HEK293T (cell line): Measurements from ENCODE around the gene HAGHL.

Experiments
- CTCF ChIA-PET: fragments of 350-600 bp; formaldehyde crosslinking; extraction: SDS; loops from one replicate; lab custom pipeline; 2021; ENCODE audit warnings: antibody characterized with exemption, inconsistent platforms; lab: Yijun Ruan, JAX
- POLR2A ChIA-PET: fragments of 350-600 bp; formaldehyde crosslinking; extraction: SDS; loops from one replicate; lab custom pipeline; 2020; ENCODE audit warnings: antibody characterized with exemption, inconsistent platforms; lab: Yijun Ruan, JAX
- DNase-seq: peaks from one replicate; pipeline ENCODE4 v3.0.0; 2012; ENCODE audit warnings: mixed read lengths; ENCODE audit errors: extremely low spot score
- ARNT ChIP-seq: fragments of 450-650 bp; IDR thresholded peaks from 2 replicates; pipeline ENCODE4 v1.6.1; 2017; ENCODE audit warnings: mild to moderate bottlenecking
- BHLHE40 ChIP-seq: fragments of 450-650 bp; IDR thresholded peaks from 2 replicates; pipeline ENCODE4 v1.6.1; 2016; ENCODE audit warnings: mild to moderate bottlenecking, moderate library complexity, borderline replicate concordance
- CTBP1 ChIP-seq: fragments of 450-650 bp; IDR thresholded peaks from 2 replicates; pipeline ENCODE4 v1.6.1; 2016; ENCODE audit warnings: borderline replicate concordance
- ELF4 ChIP-seq: fragments of 450-650 bp; IDR thresholded peaks from 2 replicates; pipeline ENCODE4 v1.6.1; 2017; ENCODE audit warnings: antibody characterized with exemption
- FOXA1 ChIP-seq: fragments of 450-650 bp; IDR thresholded peaks from 2 replicates; pipeline ENCODE4 v1.6.1; 2016; ENCODE audit warnings: mild to moderate bottlenecking
- FOXK2 ChIP-seq: fragments of 450-650 bp; IDR thresholded peaks from 2 replicates; pipeline ENCODE4 v1.6.1; 2016; ENCODE audit warnings: mild to moderate bottlenecking
- FOXM1 ChIP-seq: fragments of 450-650 bp; IDR thresholded peaks from 2 replicates; pipeline ENCODE4 v1.6.1; 2017; ENCODE audit warnings: mild to moderate bottlenecking, borderline replicate concordance
- HDGF ChIP-seq: fragments of 450-650 bp; IDR thresholded peaks from 2 replicates; pipeline ENCODE4 v1.6.1; 2017; ENCODE audit warnings: antibody characterized with exemption, borderline replicate concordance
- L3MBTL2 ChIP-seq: fragments of 450-650 bp; conservative IDR thresholded peaks from 2 replicates; pipeline ENCODE4 v1.6.1; 2016; ENCODE audit warnings: mild to moderate bottlenecking
- LEF1 ChIP-seq: fragments of 450-650 bp; IDR thresholded peaks from 2 replicates; pipeline ENCODE4 v1.6.1; 2017; ENCODE audit warnings: mild to moderate bottlenecking, borderline replicate concordance
- NFRKB ChIP-seq: fragments of 450-650 bp; IDR thresholded peaks from 2 replicates; pipeline ENCODE4 v1.6.1; 2016; ENCODE audit warnings: mild to moderate bottlenecking, moderate library complexity
- SP1 ChIP-seq: fragments of 450-650 bp; IDR thresholded peaks from 2 replicates; pipeline ENCODE4 v1.6.1; 2017
- SUZ12 ChIP-seq: fragments of 450-650 bp; IDR thresholded peaks from 2 replicates; pipeline ENCODE4 v1.6.1; 2016; ENCODE audit warnings: mild to moderate bottlenecking
- TARDBP ChIP-seq: fragments of 450-650 bp; IDR thresholded peaks from 2 replicates; pipeline ENCODE4 v1.6.1; 2016
- ZNF384 ChIP-seq: fragments of 450-650 bp; IDR thresholded peaks from 2 replicates; pipeline ENCODE4 v1.6.1; 2016
- TF ChIP-seq, protein P1 (sequence below): fragments of 450-650 bp; IDR thresholded peaks from 2 replicates; pipeline ENCODE4 v1.6.1; 2016

HAGHL gene

GRCh38 chr16:714558-715476, 12.1 kb upstream of the HAGHL start, which contains the start of gene METRN:
TSS of gene METRN (plus strand) at chr16:715118. CDS start at chr16:715290, 172 bp downstream.
- ChIA-PET POLR2A (interaction anchor here (1.4 to 4.0 kb wide), 3 partner anchors 12 to 73 kb away, joined by 3 to 27 read pairs (median 17); partner anchors contain the start of genes CCDC78, CHTF18, HAGHL and RPUSD1), CTCF (interaction anchor here (1.1 to 2.2 kb wide), 4 partner anchors 26 to 73 kb away, joined by 3 to 9 read pairs (median 4); partner anchors contain the start of genes CHTF18, CIAO3 and RPUSD1)
- TF ChIP-seq FOXK2: no peak
- no peak for TF ChIP-seq TARDBP
- TF ChIP-seq CTBP1: no peak
- no peak for TF ChIP-seq FOXM1
- TF ChIP-seq SUZ12: no peak
- TF ChIP-seq LEF1: no peak
- TF ChIP-seq BHLHE40: no peak
- no peak for TF ChIP-seq ZNF384
- TF ChIP-seq FOXA1: no peak
- TF ChIP-seq NFRKB: no peak
- no peak for TF ChIP-seq HDGF
- no peak for TF ChIP-seq SP1
- no peak for TF ChIP-seq ELF4
- TF ChIP-seq, protein P1, sequence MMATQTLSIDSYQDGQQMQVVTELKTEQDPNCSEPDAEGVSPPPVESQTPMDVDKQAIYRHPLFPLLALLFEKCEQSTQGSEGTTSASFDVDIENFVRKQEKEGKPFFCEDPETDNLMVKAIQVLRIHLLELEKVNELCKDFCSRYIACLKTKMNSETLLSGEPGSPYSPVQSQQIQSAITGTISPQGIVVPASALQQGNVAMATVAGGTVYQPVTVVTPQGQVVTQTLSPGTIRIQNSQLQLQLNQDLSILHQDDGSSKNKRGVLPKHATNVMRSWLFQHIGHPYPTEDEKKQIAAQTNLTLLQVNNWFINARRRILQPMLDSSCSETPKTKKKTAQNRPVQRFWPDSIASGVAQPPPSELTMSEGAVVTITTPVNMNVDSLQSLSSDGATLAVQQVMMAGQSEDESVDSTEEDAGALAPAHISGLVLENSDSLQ: no peak
- TF ChIP-seq ARNT: no peak
- no peak for TF ChIP-seq L3MBTL2
- DNase-seq: peak; percentile 85

DNA sequence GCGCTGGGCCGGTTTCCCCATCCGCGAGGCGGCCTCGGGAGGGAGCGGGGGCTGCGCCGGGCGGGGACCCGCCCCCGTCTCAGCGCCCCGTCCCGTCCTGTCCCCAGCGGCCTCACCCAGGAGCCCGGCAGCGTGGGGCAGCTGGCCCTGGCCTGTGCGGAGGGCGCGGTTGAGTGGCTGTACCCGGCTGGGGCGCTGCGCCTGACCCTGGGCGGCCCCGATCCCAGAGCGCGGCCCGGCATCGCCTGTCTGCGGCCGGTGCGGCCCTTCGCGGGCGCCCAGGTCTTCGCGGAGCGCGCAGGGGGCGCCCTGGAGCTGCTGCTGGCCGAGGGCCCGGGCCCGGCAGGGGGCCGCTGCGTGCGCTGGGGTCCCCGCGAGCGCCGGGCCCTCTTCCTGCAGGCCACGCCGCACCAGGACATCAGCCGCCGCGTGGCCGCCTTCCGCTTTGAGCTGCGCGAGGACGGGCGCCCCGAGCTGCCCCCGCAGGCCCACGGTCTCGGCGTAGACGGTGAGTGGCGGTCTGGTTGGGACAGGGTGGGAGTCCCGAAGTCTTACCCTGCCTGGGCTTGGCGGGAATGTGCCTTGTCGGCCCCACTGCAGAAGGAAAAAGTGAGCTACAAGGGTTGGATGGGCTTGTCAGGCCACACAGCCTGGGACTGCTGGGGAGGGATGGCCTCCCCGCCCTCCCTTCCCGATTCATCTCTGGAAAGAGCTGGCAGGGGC, 11.3 kb upstream of the HAGHL start:
- TF ChIP-seq L3MBTL2 (0 out of 2 replicates have a peak, but pooled peaks have one; percentile 20), ARNT (peak; percentile 53; the same call in 1 of the 2 replicates)
- TF ChIP-seq, protein P1: no peak
- CTCF ChIA-PET: interaction anchor here (0.6 to 2.2 kb wide), 6 partner anchors 25 to 72 kb away, joined by 3 to 9 read pairs (median 4); partner anchors contain the start of genes CHTF18, CIAO3 and RPUSD1
- POLR2A ChIA-PET: interaction anchor here (0.6 to 4.0 kb wide), 6 partner anchors 11 to 91 kb away, joined by 3 to 27 read pairs (median 3); partner anchors contain the start of genes CCDC78, CHTF18, CIAO3 and HAGHL
- no peak for DNase-seq

GRCh38 chr16:716200-716568, 10.7 kb upstream of the HAGHL start:
- DNase-seq: no peak

GRCh38 chr16:716768-717325, 10.1 kb upstream of the HAGHL start:
- ChIA-PET CTCF (interaction anchor here (2.2 kb wide), 1 partner anchor 71 kb away, joined by 9 read pairs; the partner anchor contains the start of genes CHTF18 and RPUSD1), POLR2A (interaction anchor here (1.4 to 4.0 kb wide), 3 partner anchors 10 to 71 kb away, joined by 3 to 27 read pairs (median 17); partner anchors contain the start of genes CCDC78, CHTF18, HAGHL and RPUSD1)
- no peak for DNase-seq
- TF ChIP-seq HDGF (no peak), FOXM1 (no peak), SUZ12 (no peak), NFRKB (no peak), CTBP1 (no peak)

More at GRCh38 chr16:716200-716568, 10.7 kb upstream of the HAGHL start:
- POLR2A ChIA-PET: interaction anchor here (0.6 to 4.0 kb wide), 6 partner anchors 10 to 91 kb away, joined by 3 to 27 read pairs (median 3); partner anchors contain the start of genes CCDC78, CHTF18, CIAO3 and HAGHL
- CTCF ChIA-PET: interaction anchor here (0.6 to 2.2 kb wide), 5 partner anchors 38 to 72 kb away, joined by 3 to 9 read pairs (median 4); partner anchors contain the start of genes CHTF18 and RPUSD1
- no peak for TF ChIP-seq ARNT
- TF ChIP-seq L3MBTL2: no peak
- TF ChIP-seq FOXA1: no peak
- no peak for TF ChIP-seq CTBP1
- TF ChIP-seq NFRKB: no peak
- no peak for TF ChIP-seq FOXM1
- no peak for TF ChIP-seq SUZ12
- no peak for TF ChIP-seq FOXK2
- TF ChIP-seq HDGF: no peak
- TF ChIP-seq ZNF384: no peak
- no peak for TF ChIP-seq SP1
- TF ChIP-seq ELF4: no peak
- no peak for TF ChIP-seq TARDBP
- TF ChIP-seq LEF1: no peak

- ChIA-PET POLR2A (interaction anchor here (3.0 to 4.0 kb wide), 2 partner anchors 9 to 70 kb away, joined by 17 to 27 read pairs; partner anchors contain the start of genes CCDC78, CHTF18, HAGHL and RPUSD1), CTCF (no interaction called here)
- no peak for DNase-seq
- TF ChIP-seq BHLHE40 (no peak), L3MBTL2 (no peak), HDGF (no peak), ELF4 (no peak), ZNF384 (no peak), FOXK2 (no peak), ARNT (no peak), NFRKB (no peak), CTBP1 (no peak), TARDBP (no peak), SUZ12 (no peak), SP1 (no peak), FOXM1 (no peak), LEF1 (no peak), FOXA1 (no peak)
- TF ChIP-seq, protein P1: no peak
These were observed 9.3 kb upstream of the HAGHL start for GRCh38 chr16:717450-718245.
